ENCODE results near the gene RARRES2. TPM values are rescaled to one million over a fixed set of nuclear protein-coding genes. Genes with fewer than 3 reads are reported as not detected.

Gene RARRES2
- 0.09 TPM in 1 of 2 replicates, not detected in the other for total RNA-seq

DNA sequence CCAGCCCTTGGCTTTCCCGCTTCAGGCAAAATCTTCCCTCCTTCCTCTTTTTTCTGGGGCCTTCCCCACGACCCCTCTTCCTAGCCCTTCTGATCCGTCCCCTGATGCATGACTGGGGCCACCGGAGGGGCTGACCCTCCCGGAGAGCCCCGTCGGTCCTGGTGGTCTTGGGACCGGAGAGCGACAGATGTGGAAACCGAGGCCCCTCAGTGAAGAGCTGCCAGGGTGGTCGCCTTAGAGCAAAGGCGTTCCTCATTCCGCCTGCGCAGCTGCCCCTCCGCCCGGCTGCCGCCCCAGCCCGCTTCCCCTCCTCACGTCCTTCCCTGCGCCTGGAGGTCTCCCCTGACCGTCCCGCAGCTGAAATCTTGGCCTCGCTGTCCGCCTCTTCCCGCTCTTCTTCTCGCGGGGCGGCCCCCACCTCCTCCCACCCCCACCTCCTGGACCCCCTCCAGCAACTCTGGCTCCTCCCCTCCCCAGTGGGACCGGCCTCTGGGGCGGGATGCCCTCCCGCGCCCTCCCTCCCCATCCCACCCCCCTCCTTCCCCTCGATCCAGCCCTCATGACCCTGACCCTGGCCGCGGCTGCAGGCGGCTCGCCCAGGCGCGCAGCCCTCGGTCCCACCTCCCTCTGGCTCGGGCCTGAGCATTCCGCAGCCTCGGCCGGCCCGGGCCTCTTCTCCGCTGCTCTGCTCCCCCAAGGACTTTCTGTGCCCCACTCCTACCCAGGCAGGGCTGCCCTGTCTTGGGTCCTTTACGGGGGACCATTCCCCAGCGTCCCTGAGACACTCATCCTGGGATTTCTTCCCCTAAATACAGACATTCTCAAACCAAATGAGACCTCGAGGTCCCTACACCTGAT, at the start of gene RARRES2:
Gene RARRES2, minus strand, starts transcription at position 367 of the 858 bp plus-strand sequence. CDS start 1,020 bp downstream, outside the sequence.

DNA sequence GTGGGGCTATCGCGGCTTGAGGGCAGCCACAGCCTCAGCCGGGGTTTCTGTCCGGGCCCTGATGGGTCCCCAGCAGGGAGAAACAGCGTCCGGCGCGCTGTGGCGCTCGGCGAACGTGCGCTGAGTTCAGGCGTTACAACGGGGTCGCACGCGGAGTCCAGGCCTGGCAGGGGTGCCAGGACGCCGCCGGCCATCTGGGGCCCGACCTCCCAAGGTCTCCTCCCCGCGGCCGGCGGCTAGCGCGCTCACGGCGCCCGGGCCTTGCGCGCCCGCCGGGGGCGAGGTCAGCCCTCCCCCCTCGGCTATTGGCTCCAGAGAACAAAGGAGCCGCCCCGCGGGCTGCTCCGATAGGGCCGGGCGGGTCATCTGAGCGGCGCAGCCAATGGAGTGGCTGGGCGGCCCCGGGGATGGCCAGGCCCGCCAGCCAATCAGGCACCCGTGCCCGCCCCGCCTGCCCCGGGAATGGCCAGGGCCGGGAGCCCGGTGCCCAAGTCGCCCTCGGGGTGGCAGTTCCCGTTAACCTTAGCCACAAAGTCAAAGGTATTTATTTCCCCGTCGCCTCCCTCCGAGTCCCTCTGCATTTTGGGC, 37.5 kb upstream of the RARRES2 start, which contains the start of gene ZNF775:
Gene ZNF775, plus strand, starts transcription at position 478 of the 588 bp plus-strand sequence. CDS start 9,141 bp downstream, outside the sequence.

DNA sequence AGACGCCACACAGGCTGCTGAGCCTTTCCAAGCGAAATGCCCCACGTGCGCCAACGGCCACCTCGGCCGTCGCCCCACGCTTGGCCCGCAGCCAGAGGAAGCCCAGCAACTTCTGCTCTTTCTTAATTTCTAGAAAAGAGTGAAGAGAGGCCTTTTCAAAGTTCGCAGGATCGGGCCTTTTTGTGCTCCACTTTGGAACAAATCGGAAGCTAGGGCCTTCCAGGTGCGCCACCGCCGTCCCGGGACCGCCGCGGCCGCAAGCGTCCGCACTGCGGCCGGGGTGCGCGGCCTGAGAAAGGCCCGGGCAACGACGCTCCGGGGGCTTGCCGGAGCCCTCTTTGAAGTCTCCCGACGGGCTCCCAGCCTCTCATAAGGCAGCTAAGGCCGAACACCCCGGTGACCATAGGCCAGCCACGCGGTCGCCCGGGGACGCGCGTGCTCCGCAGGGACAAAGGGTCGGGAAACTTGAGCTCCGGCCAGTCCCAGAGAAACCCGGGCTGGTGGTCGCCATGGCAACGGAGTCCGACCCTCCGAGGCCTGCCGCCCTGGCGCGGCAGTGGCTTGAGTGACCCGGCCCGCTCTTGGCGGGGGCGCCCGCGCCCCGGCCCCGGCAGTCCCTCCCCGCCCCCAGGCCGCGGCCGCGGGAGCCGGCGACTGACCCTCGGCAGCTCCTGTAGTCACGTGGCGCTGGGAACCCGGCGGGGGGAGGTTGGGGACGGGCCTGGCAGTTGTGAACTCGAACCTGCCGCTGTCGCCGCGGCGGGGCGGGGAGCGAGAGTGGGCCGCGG, 26.9 kb upstream of the RARRES2 start, which contains the start of gene REPIN1:
Gene REPIN1, plus strand, starts transcription at position 727 of the 788 bp plus-strand sequence. CDS start 890 bp downstream, outside the sequence.

DNA sequence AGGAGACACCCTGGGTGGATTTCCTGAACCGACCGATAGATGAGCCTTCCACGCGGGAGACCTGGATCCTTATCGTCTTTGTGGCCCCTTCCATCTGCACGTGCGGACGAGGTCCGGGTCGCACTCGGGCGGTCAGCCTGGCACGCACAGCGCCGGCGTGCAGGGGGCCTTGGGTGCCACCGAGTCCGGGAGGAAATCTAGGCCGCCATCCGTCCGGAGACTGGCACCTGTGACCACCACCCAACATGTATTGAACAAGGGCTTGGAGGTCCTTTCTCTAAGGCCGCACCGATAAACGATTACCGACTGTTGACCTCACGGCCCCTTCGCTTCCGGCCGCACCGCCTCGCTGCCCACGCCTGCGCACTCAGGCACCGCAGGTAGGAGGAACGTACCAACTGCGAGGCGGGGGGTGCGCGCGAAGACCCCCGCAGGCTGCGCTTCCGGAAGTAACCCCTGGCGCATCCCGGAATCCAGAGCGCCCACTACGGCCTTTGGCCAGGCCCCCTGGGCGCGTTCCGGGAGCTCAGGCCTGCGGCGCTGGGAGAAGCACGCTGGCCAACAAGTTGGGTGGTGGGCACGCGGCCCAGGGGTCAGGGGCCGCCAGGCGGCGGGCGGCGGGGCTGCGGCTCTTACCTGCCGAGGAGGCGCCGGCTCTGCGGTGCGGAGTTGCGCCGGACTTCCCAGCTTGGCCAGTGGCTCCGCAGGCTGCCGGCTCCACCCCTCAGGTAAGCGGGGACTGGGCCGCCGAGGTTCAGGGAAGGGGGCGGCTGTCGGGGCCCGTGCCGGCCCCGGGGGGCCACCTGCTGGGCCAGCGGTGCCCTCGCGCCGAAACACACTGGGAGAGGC, 18.4 kb downstream of the RARRES2 start, which contains the start of the genes ACTR3C and LRRC61:
Gene ACTR3C, minus strand, starts transcription at position 713 of the 849 bp plus-strand sequence. CDS start 28,249 bp downstream, outside the sequence.
Gene LRRC61, plus strand, starts transcription at position 523 of the 849 bp plus-strand sequence. CDS start 13,507 bp downstream, outside the sequence.

Other genes with a start within 250 kb of the RARRES2 start
- gene LRRC61, start 18.3 kb downstream of the RARRES2 start, total RNA-seq: 0.19 TPM in 1 of 2 replicates, not detected in the other
- 0.19 TPM in 1 of 2 replicates, not detected in the other for gene ACTR3C, start 18.1 kb downstream of the RARRES2 start, total RNA-seq
- gene REPIN1, start 27.2 kb upstream of the RARRES2 start, total RNA-seq: 46.1 and 51.0 TPM in 2 replicates
- gene ZNF775, start 37.7 kb upstream of the RARRES2 start, total RNA-seq: 7.3 and 8.5 TPM in 2 replicates
- 38.5 and 60.6 TPM in 2 replicates for gene GIMAP8, start 109.0 kb upstream of the RARRES2 start, total RNA-seq
- 16.2 and 41.9 TPM in 2 replicates for gene GIMAP7, start 173.2 kb upstream of the RARRES2 start, total RNA-seq
- gene GIMAP4, start 225.8 kb upstream of the RARRES2 start, total RNA-seq: 135 and 204 TPM in 2 replicates

Measured in endothelial cell of coronary artery (primary cell).